Panc1 (cell line): ENCODE measurements around the gene TMEM82.

Experiments
- CTCF ChIP-seq: fragments of 450-650 bp; IDR thresholded peaks from 2 replicates; pipeline ENCODE4 v1.5.1; 2017; ENCODE audit warnings: mild to moderate bottlenecking
- POLR2AphosphoS5 ChIP-seq: IDR thresholded peaks from 2 replicates; pipeline ENCODE4 v1.6.1; 2012; ENCODE audit warnings: mild to moderate bottlenecking, low read depth, low read length, moderate library complexity
- TCF7L2 ChIP-seq: IDR thresholded peaks from 2 replicates; pipeline ENCODE4 v1.6.1; 2011; ENCODE audit warnings: mild to moderate bottlenecking, low read depth, low read length, inconsistent platforms

GRCh38 chr1:15723631-15724246 lies 18.6 kb upstream of the TMEM82 start:
- no peak for TF ChIP-seq CTCF
- no peak for TF ChIP-seq POLR2AphosphoS5
- no peak for TF ChIP-seq TCF7L2
